Adipocyte (in vitro differentiated cells): ENCODE measurements around the gene OAS2.
A peak's percentile ranks its signal among the peaks of the same experiment; 100 is the strongest.

Source experiments
- DNase-seq: peaks from one replicate; pipeline ENCODE4 v3.0.0-alpha.2; 2015; ENCODE audit warnings: low read depth
- H3K27me3 ChIP-seq: replicated peaks from 2 replicates; pipeline ENCODE4 v1.7.0; 2013; ENCODE audit warnings: mild to moderate bottlenecking, low read length, moderate library complexity; ENCODE audit not compliant: control insufficient read depth, insufficient read depth
- H3K36me3 ChIP-seq: 2 replicates; pipeline ENCODE4 v1.7.0; 2013; ENCODE audit warnings: low read length, mild to moderate bottlenecking, moderate library complexity; ENCODE audit not compliant: control insufficient read depth, insufficient read depth, severe bottlenecking
- H3K4me1 ChIP-seq: 2 replicates; pipeline ENCODE4 v1.7.0; 2013; ENCODE audit warnings: mild to moderate bottlenecking, low read length, moderate library complexity; ENCODE audit not compliant: control insufficient read depth, insufficient read depth
- H3K4me3 ChIP-seq: 2 replicates; pipeline ENCODE4 v1.7.0; 2013; ENCODE audit warnings: mild to moderate bottlenecking, low read length, moderate library complexity
- H3K9ac ChIP-seq: 2 replicates; pipeline ENCODE4 v1.7.0; 2013; ENCODE audit warnings: mild to moderate bottlenecking, low read length, moderate library complexity
- H3K9me3 ChIP-seq: 2 replicates; pipeline ENCODE4 v1.7.0; 2013; ENCODE audit warnings: mild to moderate bottlenecking, low read length, moderate library complexity; ENCODE audit not compliant: control insufficient read depth

The OAS2 gene

GRCh38 chr12:113054948-113055486 lies 76.7 kb downstream of the OAS2 start:
- peaks cover 40% of the 10 kb centered on the region for H3K27me3 ChIP-seq
- no peak for DNase-seq
- peaks cover 5% of the 10 kb centered on the region for H3K4me1 ChIP-seq
- H3K4me3 ChIP-seq, result no peak overlapping the region
- no peaks in the 10 kb centered on the region for H3K36me3 ChIP-seq
- no peaks in the 10 kb centered on the region for H3K9me3 ChIP-seq
- no peak overlapping the region for H3K9ac ChIP-seq

GRCh38 chr12:113055594-113056380 lies 77.5 kb downstream of the OAS2 start:
- H3K9me3 ChIP-seq, result no peaks in the 10 kb centered on the region
- DNase-seq, result no peak
- peaks cover 5% of the 10 kb centered on the region for H3K4me1 ChIP-seq
- H3K27me3 ChIP-seq, result peaks cover 36% of the 10 kb centered on the region
- no peaks in the 10 kb centered on the region for H3K36me3 ChIP-seq
- peak overlapping the region; percentile 75 for H3K9ac ChIP-seq
- H3K4me3 ChIP-seq, result peak overlapping the region; percentile 79

- Histone ChIP-seq H3K27me3 (peaks cover 36% of the 10 kb centered on the region), H3K36me3 (no peaks in the 10 kb centered on the region), H3K4me1 (peaks cover 7% of the 10 kb centered on the region), H3K4me3 (peak overlapping the region; percentile 79), H3K9me3 (no peaks in the 10 kb centered on the region), H3K9ac (peak overlapping the region; percentile 75)
- DNase-seq, result no peak
These were observed 78.0 kb downstream of the OAS2 start for GRCh38 chr12:113056381-113056630.

- peaks cover 8% of the 10 kb centered on the region for H3K4me1 ChIP-seq
- no peaks in the 10 kb centered on the region for H3K9me3 ChIP-seq
- peaks cover 32% of the 10 kb centered on the region for H3K27me3 ChIP-seq
- peak within 1 kb of the TSS; percentile 75 for H3K9ac ChIP-seq
- H3K4me3 ChIP-seq, result peak within 1 kb of the TSS; percentile 79
- DNase-seq, result peak; percentile 38
- H3K36me3 ChIP-seq, result no peaks in the 10 kb centered on the region
These were observed 78.5 kb downstream of the OAS2 start, which contains the start of gene DTX1 for GRCh38 chr12:113056631-113057488. Gene DTX1, plus strand, starts transcription at chr12:113056730. Its CDS starts 1,463 bp downstream, at chr12:113058193.

- Histone ChIP-seq H3K4me3 (peak overlapping the region; percentile 69), H3K9me3 (no peaks in the 10 kb centered on the region), H3K36me3 (no peaks in the 10 kb centered on the region), H3K9ac (peak overlapping the region; percentile 60), H3K4me1 (peaks cover 16% of the 10 kb centered on the region), H3K27me3 (peaks cover 24% of the 10 kb centered on the region)
- DNase-seq, result no peak
These were observed 79.5 kb downstream of the OAS2 start for GRCh38 chr12:113057565-113058485.

GRCh38 chr12:113058553-113058952 lies 80.2 kb downstream of the OAS2 start:
- H3K27me3 ChIP-seq, result peaks cover 21% of the 10 kb centered on the region

GRCh38 chr12:113059071-113059595 lies 80.8 kb downstream of the OAS2 start:
- Histone ChIP-seq H3K27me3 (peaks cover 23% of the 10 kb centered on the region), H3K4me3 (no peak overlapping the region), H3K36me3 (no peaks in the 10 kb centered on the region), H3K9ac (no peak overlapping the region), H3K9me3 (no peaks in the 10 kb centered on the region), H3K4me1 (peaks cover 29% of the 10 kb centered on the region)
- DNase-seq, result no peak

More at GRCh38 chr12:113058553-113058952, 80.2 kb downstream of the OAS2 start:
- no peak overlapping the region for H3K4me3 ChIP-seq
- no peak for DNase-seq
- H3K36me3 ChIP-seq, result no peaks in the 10 kb centered on the region
- no peaks in the 10 kb centered on the region for H3K9me3 ChIP-seq
- H3K4me1 ChIP-seq, result peaks cover 23% of the 10 kb centered on the region
- no peak overlapping the region for H3K9ac ChIP-seq

GRCh38 chr12:113060336-113060960 lies 82.1 kb downstream of the OAS2 start:
- Histone ChIP-seq H3K4me1 (peaks cover 37% of the 10 kb centered on the region), H3K27me3 (peaks cover 20% of the 10 kb centered on the region)

GRCh38 chr12:113061061-113061694 lies 82.9 kb downstream of the OAS2 start:
- Histone ChIP-seq H3K27me3 (peaks cover 14% of the 10 kb centered on the region), H3K9me3 (no peaks in the 10 kb centered on the region), H3K4me3 (no peak overlapping the region), H3K4me1 (peaks cover 35% of the 10 kb centered on the region), H3K9ac (no peak overlapping the region), H3K36me3 (no peaks in the 10 kb centered on the region)
- no peak for DNase-seq

More at GRCh38 chr12:113060336-113060960, 82.1 kb downstream of the OAS2 start:
- no peak for DNase-seq
- Histone ChIP-seq H3K36me3 (no peaks in the 10 kb centered on the region), H3K9ac (no peak overlapping the region), H3K4me3 (no peak overlapping the region), H3K9me3 (no peaks in the 10 kb centered on the region)
